NCI-H1092 treated with DMSO at 0.1 percent for 48 hours (cell line): ENCODE data around the gene GSTM4.
"Not testable (repeated sequence)": the region's sequence is repeated elsewhere in the genome, so short reads cannot be mapped to it uniquely, and the experiment has no call there.

Experiments used
- DNase-seq: peaks from one replicate; lab custom pipeline; 2025; lab: John Stamatoyannopoulos, UW

Gene GSTM4

GRCh38 chr1:109668123-109668775 lies 12.3 kb downstream of the GSTM4 start:
- no peak for DNase-seq

GRCh38 chr1:109669246-109669948 lies 13.5 kb downstream of the GSTM4 start:
- no peak for DNase-seq

DNA sequence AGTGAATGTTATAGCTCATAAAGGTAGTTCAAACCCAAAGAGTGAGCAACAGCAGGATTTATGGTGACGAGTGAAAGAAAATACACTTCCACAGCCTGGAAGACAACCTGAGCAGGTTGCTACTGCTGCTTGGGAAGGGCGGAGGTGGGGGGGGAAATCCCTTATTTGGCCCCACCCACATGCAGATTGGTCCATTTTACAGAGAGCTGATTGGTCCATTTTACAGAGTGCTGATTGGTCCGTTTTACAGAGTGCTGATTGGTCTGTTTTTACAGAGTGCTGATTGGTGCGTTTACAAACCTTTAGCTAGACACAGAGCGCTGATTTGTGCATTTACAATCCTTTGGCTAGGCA lies 14.0 kb downstream of the GSTM4 start:
- not testable (repeated sequence) for DNase-seq

DNA sequence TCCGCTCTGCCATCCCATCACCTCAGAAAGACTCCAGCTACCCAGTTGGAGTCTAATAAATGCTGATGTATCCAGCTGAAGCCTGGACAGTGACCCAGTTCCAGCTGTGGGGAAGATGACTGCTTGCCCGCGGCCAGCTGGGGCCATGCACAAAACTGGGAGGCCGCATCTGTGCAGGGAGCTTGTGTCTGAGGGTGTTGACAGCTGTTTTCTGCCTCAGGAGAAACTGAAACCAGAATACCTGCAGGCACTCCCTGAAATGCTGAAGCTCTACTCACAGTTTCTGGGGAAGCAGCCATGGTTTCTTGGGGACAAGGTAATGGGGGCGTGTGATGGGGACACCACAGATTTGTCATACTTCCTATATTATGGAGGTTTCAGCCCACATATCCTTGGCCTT lies 15.2 kb downstream of the GSTM4 start:
- DNase-seq: no peak

DNA sequence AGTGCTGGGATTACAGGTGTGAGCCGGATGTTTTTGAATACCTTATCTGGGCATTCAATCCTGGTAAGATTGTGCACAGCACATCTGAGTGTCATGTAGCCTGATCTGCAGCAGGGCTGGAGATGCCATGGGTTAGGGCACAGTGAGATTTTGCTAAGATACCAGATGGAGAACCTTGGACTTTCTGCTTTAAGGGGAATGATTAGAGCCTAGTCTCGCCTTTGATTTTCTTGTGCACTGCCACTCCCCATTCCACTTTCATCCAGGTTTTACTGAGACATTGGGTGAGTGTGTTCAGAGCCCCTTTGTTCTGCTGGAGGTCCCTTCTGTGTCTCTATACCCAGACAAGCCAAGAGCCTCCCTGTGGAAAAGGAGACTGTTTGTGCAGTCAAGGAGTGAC lies 18.0 kb downstream of the GSTM4 start:
- not testable (repeated sequence) for DNase-seq

- DNase-seq: not testable (repeated sequence)
Measured at GRCh38 chr1:109676683-109677381, 20.9 kb downstream of the GSTM4 start.

DNA sequence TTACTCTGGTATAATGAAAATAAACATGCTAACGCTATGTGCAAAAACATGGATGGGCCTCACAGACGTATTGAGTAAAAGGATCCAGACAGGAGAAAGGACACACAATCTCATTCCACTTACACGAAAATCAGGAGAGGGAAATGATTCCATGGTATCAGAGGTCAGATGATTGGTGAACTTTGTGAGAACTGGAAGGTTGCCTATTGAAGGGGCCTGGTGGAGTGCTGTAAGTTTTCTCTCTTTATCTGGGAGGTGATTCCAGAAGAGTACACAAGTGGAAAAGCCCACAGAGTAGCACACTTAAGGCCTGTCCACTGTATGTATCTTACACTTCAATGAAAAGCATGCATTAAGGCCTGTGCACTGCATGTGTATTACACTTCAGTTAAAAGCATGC lies 21.6 kb downstream of the GSTM4 start:
- no peak for DNase-seq

GRCh38 chr1:109678637-109679036 lies 22.7 kb downstream of the GSTM4 start:
- DNase-seq: not testable (repeated sequence)

GRCh38 chr1:109684777-109685176 lies 28.9 kb downstream of the GSTM4 start:
- not testable (repeated sequence) for DNase-seq

DNA sequence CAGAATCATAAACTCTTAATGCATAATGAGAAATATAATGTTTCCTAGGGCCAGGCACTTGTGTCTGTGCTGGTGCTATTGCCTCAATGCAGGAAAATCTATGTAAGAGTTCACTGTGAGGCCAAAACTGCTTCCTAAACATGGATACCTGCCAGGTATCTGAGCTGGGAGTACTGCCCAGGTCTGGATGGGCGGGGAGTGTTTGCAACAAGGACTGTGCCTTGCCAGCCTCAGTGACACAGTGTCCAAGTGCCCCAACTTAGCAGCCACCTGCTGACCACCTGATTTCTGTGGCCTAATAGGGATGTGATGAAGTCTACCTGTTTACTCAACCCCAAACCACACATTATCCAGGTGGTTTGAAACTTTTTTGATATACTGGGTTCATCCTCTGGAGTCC lies 29.5 kb downstream of the GSTM4 start:
- not testable (repeated sequence) for DNase-seq

- not testable (repeated sequence) for DNase-seq
Measured at GRCh38 chr1:109685890-109686289, 30.0 kb downstream of the GSTM4 start.

DNA sequence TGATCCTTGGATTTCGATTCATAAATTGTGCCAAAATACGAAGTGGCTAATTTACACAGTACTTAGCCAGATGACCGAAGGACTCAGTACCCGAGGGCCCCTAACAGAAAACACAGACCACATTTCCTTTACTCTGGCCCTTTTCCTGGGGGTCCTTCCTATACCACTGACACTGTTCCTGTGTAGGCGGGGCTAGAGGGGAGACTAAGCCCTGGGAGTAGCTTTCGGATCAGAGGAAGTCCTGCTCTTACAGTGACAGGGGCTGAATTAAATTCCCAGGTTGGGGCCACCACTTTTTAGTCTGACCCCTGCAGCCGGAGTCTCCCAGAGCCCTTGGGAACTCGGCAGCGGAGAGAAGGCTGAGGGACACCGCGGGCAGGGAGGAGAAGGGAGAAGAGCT lies 31.2 kb downstream of the GSTM4 start:
- DNase-seq: not testable (repeated sequence)

- no peak for DNase-seq
Measured at GRCh38 chr1:109687641-109688499, 32.0 kb downstream of the GSTM4 start, which contains the start of gene GSTM1. TSS of gene GSTM1 (plus strand) at chr1:109687817. CDS start at chr1:109687874, 57 bp downstream.

DNA sequence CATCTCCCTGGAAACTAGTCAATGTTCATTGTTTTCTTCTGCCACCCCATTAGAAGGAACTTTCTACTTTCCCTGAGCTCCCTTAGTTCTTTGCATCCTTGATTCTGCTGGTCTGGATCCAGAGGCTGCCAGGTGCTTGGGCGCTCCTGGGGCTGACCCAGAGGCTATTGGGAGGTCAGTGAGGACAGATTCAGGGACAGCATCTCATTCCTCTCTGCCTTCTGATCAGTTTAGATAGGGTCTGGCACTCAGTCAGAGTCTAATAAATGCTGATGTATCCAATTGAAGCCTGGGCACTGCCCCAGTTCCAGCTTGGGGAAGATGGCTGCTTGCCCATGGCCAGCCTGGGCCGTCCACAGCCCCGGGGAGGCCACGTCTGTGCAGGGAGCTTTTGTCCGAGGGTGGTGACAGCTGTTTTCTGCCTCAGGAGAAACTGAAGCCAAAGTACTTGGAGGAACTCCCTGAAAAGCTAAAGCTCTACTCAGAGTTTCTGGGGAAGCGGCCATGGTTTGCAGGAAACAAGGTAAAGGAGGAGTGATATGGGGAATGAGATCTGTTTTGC lies 34.0 kb downstream of the GSTM4 start:
- no peak for DNase-seq

DNA sequence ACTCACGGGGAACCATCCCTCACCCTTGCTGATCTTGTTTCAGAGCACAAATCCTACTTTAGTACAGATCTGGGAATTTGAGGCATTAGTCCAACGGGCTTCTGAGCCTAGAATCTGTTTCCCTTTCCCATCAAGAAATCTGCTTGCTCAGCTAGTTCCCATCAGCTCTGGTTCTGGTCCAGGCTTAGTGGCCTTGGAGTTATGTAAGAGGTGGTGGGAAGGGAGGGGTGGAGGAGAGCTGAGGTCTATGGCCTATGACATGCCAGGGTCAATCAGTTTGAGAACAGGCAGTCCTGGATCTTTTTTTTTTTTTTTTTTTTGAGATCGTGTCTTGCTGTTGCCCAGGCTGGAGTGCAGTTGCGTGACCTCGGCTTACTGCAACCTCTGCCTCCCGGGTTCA lies 35.9 kb downstream of the GSTM4 start:
- no peak for DNase-seq

GRCh38 chr1:109694400-109694799 lies 38.5 kb downstream of the GSTM4 start:
- DNase-seq: not testable (repeated sequence)

DNA sequence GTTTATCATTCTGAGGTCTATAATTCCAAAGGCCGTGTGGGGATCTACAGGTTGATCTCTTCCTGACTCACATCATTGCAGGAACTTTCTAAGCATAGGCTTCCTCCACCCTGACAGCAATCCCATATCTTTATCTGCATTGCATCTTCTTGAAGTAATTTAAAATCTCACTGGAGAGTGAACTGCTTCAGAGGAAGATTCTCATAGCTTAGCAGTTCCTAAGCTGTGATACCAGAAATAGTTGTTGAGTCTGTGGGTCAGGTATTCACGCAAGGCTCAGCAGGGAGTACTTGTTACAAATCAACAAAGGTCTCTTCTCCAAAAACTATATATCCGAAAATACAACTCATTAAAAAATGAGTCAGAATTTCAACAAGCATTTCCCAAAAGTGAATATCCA lies 39.2 kb downstream of the GSTM4 start:
- not testable (repeated sequence) for DNase-seq

DNA sequence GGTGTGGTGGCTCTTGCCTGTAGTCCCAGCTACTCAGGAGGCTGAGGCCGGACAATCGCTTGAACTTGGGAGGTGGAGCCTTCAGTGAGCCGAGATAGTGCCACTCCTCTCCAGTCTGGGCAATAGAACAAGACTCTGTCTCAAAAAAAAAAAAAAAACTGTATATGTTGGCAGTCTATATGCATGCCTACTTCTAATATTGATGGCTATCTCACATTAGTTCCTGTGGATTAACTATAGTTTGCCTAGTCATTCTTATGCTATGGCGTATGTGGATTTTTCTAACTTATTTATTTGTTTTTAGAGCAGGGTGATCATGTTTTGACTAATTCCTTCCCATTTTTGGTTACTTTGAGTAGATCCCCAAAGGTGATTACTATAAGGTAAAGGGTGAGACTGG lies 41.2 kb downstream of the GSTM4 start:
- DNase-seq: no peak

- not testable (repeated sequence) for DNase-seq
Measured at GRCh38 chr1:109697861-109698260, 42.0 kb downstream of the GSTM4 start.

- DNase-seq: not testable (repeated sequence)
Measured at GRCh38 chr1:109702940-109703339, 47.0 kb downstream of the GSTM4 start.

GRCh38 chr1:109704173-109704572 lies 48.3 kb downstream of the GSTM4 start:
- DNase-seq: no peak

DNA sequence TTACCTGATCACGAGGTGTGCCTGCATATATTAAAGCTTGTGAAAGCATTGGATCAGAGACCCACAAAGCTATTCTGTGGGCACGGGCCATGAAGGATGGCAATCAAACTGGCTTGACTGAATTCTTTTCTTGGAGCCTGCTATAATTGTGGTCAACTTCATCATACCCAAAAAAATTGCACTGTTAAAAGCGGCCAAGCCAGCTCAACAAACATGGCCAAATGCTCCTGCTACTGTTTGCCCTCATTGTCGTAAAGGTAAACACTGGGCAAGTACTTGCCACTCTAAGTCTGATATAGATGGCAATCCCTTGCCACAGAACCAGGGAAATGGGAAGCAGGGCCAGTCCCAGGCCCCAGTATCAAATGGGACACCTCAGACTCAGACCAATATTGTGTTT lies 49.5 kb downstream of the GSTM4 start:
- DNase-seq: no peak
